Skeletal muscle tissue (tissue), 4 donors: ENCODE results near the gene ADGRL3. TPM values are rescaled to one million over a fixed set of nuclear protein-coding genes. Genes with fewer than 3 reads are reported as not detected.

Experiments used
- H3K27ac ChIP-seq: one replicate; pipeline ENCODE4 v1.7.0; 2013; ENCODE audit warnings: mild to moderate bottlenecking, low read depth, low read length, inconsistent platforms
- H3K27me3 ChIP-seq, 3 donors: one replicate each; pipeline ENCODE4 v1.7.0; 2013; ENCODE audit warnings: low read length in 3 of 3; ENCODE audit not compliant: control insufficient read depth in 3 of 3, insufficient read depth in 3 of 3
- H3K36me3 ChIP-seq, 3 donors: one replicate each; pipeline ENCODE4 v1.7.0; 2013; ENCODE audit warnings: low read length in 3 of 3; ENCODE audit not compliant: control insufficient read depth in 3 of 3, insufficient read depth in 3 of 3
- H3K4me1 ChIP-seq, 3 donors: one replicate each; pipeline ENCODE4 v1.7.0; 2013; ENCODE audit warnings: low read length in 3 of 3, mild to moderate bottlenecking in 3 of 3; ENCODE audit not compliant: control insufficient read depth in 3 of 3, insufficient read depth in 3 of 3
- H3K4me3 ChIP-seq, 3 donors: one replicate each; pipeline ENCODE4 v1.7.0; 2013; ENCODE audit warnings: low read length in 3 of 3
- H3K9ac ChIP-seq, 3 donors: one replicate each; pipeline ENCODE4 v1.7.0; 2013; ENCODE audit warnings: low read length in 3 of 3, mild to moderate bottlenecking in 3 of 3, moderate library complexity in 2 of 3, low read depth in 1 of 3
- H3K9me3 ChIP-seq, 3 donors: one replicate each; pipeline ENCODE4 v1.7.0; 2013; ENCODE audit warnings: low read length in 3 of 3; ENCODE audit not compliant: control insufficient read depth in 3 of 3
- total RNA-seq: library from RNA; depleted of rRNA; stranded (reverse); fragments of >200 nt; gene quantifications from one replicate; pipeline ENCODE4 v1.2.3, GENCODE V29; 2014
- donor health status: Osteomylitis.

The ADGRL3 gene
- total RNA-seq, 1 donor from 2014 or later, result 59.0 TPM

DNA sequence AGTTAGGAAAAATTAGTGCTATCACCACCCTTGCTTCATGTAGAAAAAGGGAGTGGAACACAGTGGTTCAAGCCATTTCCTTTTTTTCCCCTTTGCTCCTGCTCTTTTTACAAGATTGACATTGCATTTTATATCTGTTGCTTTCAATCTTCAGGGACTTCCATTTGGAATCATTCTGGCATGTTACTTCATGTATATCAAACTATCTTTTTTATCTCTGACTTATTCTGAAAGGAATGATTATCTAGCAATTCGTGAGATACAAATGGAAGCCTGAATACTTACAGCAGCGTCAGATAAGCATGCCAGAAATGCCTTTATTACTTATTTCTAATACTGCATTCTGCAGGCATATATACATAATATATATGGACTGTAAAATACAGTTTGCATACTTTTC is 20.4 kb downstream of the ADGRL3 start:
- Histone ChIP-seq H3K4me1 (no peaks in the 10 kb centered on the region), H3K9ac (no peak overlapping the region), H3K36me3 (no peaks in the 10 kb centered on the region), H3K4me3 (no peak overlapping the region), H3K27ac (no peak overlapping the region), H3K9me3 (no peaks in the 10 kb centered on the region), H3K27me3 (no peaks in the 10 kb centered on the region)

DNA sequence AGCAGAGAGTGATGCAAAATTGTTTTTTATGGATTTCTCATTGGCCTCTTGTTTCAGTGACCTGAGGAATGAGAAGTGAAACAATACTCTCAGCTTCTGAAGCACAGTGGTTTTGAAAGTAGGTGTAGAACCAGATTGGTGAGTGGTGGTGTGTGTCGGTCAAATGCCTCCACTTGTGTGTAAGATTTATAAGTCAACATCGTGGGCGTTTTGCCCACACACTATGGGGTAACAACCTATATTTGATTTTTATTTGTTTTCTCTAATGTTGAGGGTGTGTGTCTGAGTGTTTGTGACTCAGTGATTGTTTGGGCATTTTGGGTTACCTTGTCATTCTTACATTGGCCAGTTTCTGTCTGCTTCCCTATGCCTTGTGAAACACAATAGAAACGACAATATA is 23.3 kb downstream of the ADGRL3 start:
- Histone ChIP-seq H3K36me3 (no peaks in the 10 kb centered on the region), H3K27ac (no peak overlapping the region), H3K4me3 (no peak overlapping the region), H3K9me3 (no peaks in the 10 kb centered on the region), H3K9ac (no peak overlapping the region), H3K27me3 (no peaks in the 10 kb centered on the region), H3K4me1 (no peaks in the 10 kb centered on the region)

DNA sequence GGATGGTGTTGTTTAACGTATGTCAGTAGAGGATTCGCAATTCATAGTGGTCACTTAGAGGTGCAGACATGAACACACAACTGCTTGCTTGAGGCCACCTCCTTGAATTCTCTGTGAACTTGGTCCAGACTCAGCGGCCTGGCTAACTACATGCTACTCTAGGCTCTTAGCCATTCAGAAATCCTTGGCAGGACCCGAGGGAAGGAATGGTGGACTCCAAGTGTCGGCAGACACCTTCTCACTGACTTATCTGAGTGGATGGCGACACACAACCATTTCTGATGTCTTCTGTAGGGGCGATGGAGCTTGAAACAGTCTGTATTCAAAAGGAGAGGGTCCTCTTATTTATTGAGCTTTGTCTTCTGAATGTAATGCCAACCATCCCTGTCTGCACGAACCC is 24.4 kb downstream of the ADGRL3 start:
- H3K4me3 ChIP-seq, result no peak overlapping the region
- no peak overlapping the region for H3K27ac ChIP-seq
- no peaks in the 10 kb centered on the region for H3K27me3 ChIP-seq

DNA sequence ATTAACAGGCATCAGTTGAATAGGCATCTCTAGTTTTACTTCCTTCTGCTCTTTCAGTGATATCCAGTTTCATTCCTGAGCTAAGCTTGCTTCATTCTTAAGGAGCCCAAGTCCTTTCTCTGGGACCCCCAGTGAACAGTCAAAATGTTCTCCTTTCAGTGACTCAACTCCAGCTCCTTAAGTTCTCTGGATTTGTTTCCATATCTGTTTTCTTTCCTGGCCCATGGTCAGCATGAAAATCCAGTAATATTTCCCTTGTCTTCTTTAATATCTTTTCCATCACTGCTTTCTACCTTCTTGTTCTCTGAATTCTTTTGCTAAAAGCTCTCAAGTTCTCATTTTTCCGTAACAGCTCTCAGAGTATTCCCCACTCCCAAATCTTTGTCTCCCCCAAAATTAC is 25.5 kb downstream of the ADGRL3 start:
- Histone ChIP-seq H3K9ac (no peak overlapping the region), H3K4me1 (no peaks in the 10 kb centered on the region), H3K36me3 (no peaks in the 10 kb centered on the region), H3K9me3 (no peaks in the 10 kb centered on the region), H3K4me3 (no peak overlapping the region), H3K27me3 (no peaks in the 10 kb centered on the region), H3K27ac (no peak overlapping the region)

More for the DNA sequence above, 24.4 kb downstream of the ADGRL3 start:
- H3K36me3 ChIP-seq, result no peaks in the 10 kb centered on the region
- H3K9ac ChIP-seq, result no peak overlapping the region
- H3K4me1 ChIP-seq, result no peaks in the 10 kb centered on the region
- no peaks in the 10 kb centered on the region for H3K9me3 ChIP-seq

DNA sequence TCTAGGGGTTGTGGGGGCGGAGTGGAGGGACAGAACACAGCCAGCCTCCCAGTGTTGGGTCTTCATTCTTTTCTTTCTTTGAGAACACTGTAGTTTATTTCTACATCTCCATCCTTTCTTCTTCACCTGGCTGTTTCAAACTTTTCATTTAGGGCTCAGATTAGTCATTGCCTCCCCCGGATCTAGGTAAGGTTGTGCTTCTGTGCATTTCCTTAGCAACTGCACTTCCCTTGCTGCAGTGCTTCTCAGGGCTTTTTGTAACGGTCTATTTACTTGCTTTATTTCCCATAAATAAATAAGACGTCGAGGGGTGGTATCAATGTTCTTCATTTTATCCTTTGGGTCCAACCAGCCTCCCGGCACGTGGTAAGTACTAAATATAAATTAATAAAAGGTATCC is 31.3 kb downstream of the ADGRL3 start:
- no peak overlapping the region for H3K27ac ChIP-seq
- no peaks in the 10 kb centered on the region for H3K4me1 ChIP-seq
- no peaks in the 10 kb centered on the region for H3K36me3 ChIP-seq

DNA sequence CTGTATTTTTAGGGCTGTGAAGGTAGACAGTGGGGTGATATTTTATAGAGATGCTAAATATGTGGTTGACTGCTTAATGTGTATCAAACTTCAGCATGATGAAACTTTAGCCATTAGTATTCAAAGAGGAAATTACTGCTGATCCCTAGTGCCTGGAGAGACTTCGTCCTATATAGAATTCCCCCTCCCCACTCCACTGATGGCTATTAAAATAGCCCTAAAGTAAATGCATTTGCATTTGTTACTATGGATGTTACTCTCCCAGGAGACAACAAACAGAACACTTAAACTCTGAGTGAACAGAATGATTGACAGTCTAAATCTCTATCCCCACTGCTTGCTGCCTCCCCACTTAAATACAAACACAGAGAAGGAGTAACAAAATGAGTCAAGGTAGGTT is 39.1 kb downstream of the ADGRL3 start:
- no peak overlapping the region for H3K4me3 ChIP-seq
- H3K27ac ChIP-seq, result no peak overlapping the region
- H3K9me3 ChIP-seq, result no peaks in the 10 kb centered on the region
- no peaks in the 10 kb centered on the region for H3K4me1 ChIP-seq
- H3K36me3 ChIP-seq, result no peaks in the 10 kb centered on the region
- H3K27me3 ChIP-seq, result no peaks in the 10 kb centered on the region
- no peak overlapping the region for H3K9ac ChIP-seq

More for the DNA sequence above, 31.3 kb downstream of the ADGRL3 start:
- Histone ChIP-seq H3K9me3 (no peaks in the 10 kb centered on the region), H3K4me3 (no peak overlapping the region), H3K9ac (no peak overlapping the region), H3K27me3 (no peaks in the 10 kb centered on the region)

DNA sequence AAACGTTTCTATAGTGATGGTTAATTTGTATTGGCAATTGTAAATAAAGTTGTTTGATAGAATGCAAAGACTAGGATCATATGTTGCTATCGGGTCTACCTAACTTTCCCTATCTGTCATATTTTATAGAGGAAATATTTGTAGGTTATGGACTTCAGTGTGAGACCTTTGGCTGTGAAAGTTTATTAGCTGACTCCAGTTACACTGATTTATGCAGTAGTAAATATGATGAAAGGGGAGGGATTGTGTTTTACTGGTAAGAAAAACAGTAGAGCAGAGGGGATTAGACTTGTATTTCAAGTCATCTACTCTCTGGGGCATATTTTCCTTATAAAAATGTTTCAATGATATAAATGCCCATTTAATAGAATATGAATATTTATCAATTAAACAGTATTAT is 43.8 kb downstream of the ADGRL3 start:
- no peaks in the 10 kb centered on the region for H3K27me3 ChIP-seq
- H3K4me1 ChIP-seq, result no peaks in the 10 kb centered on the region
- H3K9me3 ChIP-seq, result no peaks in the 10 kb centered on the region
- H3K27ac ChIP-seq, result no peak overlapping the region
- no peaks in the 10 kb centered on the region for H3K36me3 ChIP-seq
- no peak overlapping the region for H3K9ac ChIP-seq
- H3K4me3 ChIP-seq, result no peak overlapping the region

DNA sequence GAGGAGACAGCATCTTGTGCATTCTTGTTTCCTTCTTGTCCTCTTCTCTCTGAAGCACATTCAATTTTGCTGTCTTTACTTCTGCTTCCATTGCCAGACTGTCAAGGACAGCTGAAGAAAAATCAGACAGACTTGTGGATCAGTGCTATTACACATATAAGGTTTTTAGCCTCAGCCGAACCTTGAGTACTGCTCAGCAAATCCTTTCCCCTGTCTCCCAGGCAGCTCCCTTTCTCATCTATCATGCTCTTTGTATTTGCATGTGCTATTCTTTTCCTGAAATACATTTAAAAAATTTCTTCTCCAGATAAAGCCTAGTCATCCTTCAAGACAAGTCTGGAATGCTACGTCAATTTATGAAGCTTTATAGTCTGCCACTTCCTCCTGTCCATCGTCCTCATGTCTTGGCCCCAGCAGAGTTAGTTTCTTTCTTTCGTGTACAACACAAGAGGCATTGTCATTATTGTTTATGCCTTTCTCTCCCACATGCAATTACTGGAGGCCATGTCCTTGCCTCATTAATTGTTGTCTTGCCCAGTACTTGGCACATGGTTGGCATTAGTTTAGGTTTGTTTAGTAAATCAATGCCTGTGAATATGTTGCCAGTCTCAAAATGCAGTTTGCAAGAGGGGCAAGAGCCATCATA is 45.1 kb downstream of the ADGRL3 start:
- H3K9ac ChIP-seq, result no peak overlapping the region
- H3K27ac ChIP-seq, result no peak overlapping the region

DNA sequence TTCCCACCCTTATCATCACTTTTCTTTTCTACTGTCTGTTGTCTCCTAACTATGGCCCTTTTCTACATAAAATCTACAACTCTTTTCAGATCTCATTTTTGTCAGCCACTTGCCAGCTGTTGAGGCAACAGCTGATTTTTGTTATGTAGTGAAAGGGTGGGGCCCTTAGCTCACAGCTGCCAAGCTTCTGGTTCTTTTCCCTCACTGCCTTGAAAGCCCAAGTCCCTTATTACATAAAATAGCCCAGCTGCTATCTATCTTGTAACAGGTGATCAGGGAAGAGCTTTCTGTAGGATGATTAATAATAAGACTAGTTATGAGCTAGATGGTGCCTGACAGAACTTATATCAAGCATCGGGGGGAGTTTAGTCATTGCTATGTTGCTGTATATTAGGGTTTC is 45.9 kb downstream of the ADGRL3 start:
- no peaks in the 10 kb centered on the region for H3K27me3 ChIP-seq
- H3K36me3 ChIP-seq, result no peaks in the 10 kb centered on the region
- H3K4me3 ChIP-seq, result no peak overlapping the region
- H3K27ac ChIP-seq, result no peak overlapping the region
- no peak overlapping the region for H3K9ac ChIP-seq
- peaks cover 0 to under 1% (median 0%) of the 10 kb centered on the region in 3 donors for H3K9me3 ChIP-seq
- H3K4me1 ChIP-seq, result no peaks in the 10 kb centered on the region

More for the DNA sequence above, 45.1 kb downstream of the ADGRL3 start:
- Histone ChIP-seq H3K4me1 (no peaks in the 10 kb centered on the region), H3K27me3 (no peaks in the 10 kb centered on the region), H3K36me3 (no peaks in the 10 kb centered on the region), H3K4me3 (no peak overlapping the region), H3K9me3 (no peaks in the 10 kb centered on the region)

DNA sequence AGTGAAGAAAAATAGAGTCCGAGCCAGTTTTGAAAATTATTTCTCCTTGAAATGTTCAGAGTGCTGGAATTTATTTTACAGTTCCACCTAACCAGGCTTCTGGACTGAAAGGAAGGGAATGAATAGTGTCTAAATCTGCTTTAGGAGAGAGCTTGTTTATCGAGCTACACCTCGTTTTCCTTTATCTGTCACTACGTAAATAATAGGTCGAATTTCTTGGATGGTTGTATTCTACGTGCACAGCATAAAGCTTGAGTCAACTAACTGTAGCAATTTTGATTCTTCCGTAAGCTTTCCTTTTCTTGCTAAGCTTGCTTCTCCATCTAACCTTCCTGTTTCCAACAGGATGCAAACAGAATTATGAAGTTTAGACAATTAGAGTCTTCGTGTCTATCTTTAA is 48.6 kb downstream of the ADGRL3 start:
- no peaks in the 10 kb centered on the region for H3K4me1 ChIP-seq
- H3K4me3 ChIP-seq, result no peak overlapping the region
- no peaks in the 10 kb centered on the region for H3K27me3 ChIP-seq
- no peaks in the 10 kb centered on the region for H3K36me3 ChIP-seq
- no peak overlapping the region for H3K9ac ChIP-seq
- peaks cover 0 to 2% (median 0%) of the 10 kb centered on the region in 3 donors for H3K9me3 ChIP-seq
- H3K27ac ChIP-seq, result no peak overlapping the region
